Amniotic epithelial cell (primary cell): ENCODE data around the gene ZNF691.
A peak's percentile ranks its signal among the peaks of the same experiment; 100 is the strongest.
"Not testable (repeated sequence)": the region's sequence is repeated elsewhere in the genome, so short reads cannot be mapped to it uniquely, and the experiment has no call there.

ENCODE experiments used
- DNase-seq: peaks from one replicate; pipeline ENCODE4 v3.0.0-alpha.2; 2010; ENCODE audit warnings: low read depth

Gene ZNF691

DNA sequence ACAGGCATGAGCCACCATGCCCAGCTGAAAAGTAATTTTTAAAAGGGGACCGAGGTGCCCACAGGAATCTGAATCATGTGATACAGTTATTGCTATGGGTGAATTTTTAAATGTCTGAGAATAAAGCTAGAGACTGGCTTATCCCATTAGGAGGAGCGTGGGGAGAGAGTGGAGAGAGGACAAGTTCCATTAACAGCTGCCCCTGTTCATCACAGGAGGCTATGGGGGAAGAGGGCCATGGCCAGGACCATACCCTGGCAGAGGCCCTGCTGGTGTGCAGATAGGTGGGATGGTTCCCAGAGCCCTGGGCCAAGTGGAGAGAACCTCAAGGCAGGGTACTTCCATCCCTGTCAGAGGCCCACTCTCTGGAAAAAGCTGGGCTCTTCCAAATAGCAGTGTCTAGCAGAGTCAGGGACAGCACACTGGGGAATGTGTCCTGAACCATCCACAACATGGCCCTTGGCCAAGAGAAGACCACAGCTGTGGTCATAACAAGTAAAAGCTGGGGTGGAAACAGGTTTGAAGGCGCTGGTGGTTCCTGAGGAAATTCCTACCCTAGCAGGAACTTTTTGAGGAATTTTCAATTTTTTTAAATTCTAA lies 13.7 kb upstream of the ZNF691 start:
- DNase-seq = no peak

DNA sequence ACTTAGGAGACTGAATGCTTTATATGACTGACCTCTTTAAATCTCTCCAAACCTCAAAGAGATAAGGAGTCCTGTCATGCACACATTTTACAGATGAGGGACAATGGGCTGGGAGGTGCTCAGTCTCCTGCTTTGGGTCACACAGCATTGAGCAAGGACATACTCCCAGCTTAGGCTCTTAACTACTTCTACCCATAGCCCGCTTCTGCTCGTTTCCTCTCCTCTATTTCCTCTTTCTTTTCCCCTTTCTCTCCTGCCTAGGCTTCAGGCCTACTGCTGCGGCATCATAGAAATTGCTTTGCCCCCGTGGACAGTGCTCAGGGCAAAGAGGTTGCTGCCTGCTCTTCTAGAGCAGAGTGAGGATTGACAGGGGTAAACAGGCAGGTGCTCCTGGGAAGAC lies 12.4 kb upstream of the ZNF691 start:
- no peak for DNase-seq

DNA sequence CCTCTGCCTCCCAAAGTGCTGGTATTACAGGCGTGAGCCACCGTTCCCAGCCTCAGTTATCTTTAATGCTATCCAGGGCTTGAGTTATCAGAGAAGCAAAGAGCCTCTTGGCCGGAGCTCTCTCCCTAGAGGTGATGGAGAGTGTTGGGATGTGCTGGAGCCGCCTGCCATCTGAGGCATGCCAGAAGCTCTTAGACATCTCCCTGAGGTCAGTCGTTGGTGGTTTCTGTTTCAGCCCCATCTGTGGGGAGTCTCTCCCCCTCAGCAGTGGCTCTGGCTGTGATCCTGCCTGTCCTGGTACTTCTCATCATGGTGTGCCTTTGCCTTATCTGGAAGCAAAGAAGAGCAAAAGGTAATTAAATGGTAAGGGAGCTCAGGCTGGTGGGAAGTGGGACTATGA lies 11.6 kb upstream of the ZNF691 start:
- no peak for DNase-seq

DNA sequence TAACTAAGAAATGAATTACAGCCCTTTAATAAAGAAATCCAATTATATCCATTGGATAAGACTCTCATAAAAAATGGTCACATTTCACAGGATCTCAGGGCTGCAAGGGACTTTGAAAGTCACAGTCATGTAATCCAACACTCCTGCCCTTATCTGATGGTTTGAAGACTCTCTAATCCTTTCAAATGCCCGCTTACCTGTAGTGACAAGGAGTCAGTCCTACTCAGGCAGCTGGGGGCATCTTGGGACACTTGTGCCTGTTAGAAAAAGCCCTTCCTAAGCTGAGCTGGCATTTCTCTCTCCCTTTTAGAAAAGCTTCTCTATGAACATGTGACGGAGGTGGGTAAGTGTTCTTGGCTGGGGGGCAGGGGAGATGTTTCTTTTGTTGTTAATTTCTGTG lies 11.0 kb upstream of the ZNF691 start:
- DNase-seq = no peak

DNA sequence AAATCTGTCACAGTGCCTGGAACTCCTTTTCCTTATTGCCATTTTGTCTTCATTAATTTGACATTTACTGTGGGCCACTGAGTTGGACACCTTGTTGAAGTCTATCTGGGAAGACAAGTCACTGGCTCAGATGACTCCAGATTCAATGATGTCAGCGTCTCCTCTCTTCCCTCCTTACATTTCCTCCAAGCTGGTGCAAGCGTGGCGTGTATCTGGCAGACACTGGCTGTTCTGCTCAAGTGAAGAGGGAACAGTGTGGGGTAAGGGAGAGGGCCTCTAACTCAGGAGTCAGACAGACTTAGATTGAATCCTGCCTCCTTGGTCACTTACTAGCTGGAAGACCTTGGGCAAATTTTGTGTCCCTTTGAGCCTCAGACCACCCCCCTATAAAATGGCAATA lies 8.7 kb upstream of the ZNF691 start:
- DNase-seq = no peak

DNA sequence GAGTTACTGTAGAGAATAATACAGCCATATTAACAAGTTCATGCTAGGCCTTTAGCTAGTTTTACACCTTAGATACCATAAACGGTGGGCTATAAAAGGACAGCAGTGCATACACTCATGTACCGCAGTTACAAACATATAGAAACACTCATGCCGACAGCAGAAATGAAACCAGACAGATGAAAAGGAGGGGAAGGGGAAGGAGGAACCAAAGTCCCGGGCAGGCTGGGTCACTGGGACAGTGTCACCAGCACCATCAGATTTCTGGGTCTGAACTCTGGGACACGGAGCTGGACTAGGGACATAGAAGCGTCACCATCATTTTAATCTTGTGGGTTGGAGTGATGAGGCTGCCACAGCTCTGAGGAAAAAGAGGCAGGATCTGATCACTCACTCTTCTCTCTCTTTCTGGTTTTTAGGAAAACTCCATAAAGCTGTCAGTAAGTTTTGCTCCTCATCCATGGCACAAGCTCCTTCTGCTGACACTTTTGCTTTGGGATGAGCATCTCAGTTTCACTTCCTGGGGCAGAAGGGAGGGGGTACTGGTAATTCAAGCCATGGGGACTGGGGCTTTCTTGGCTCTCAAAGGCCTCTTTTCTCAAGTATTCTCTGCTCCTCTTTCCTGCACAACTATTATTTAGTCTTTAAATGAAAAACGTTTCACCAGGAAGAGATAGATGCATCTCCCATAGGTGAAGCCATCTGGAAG lies 7.8 kb upstream of the ZNF691 start:
- no peak for DNase-seq

DNA sequence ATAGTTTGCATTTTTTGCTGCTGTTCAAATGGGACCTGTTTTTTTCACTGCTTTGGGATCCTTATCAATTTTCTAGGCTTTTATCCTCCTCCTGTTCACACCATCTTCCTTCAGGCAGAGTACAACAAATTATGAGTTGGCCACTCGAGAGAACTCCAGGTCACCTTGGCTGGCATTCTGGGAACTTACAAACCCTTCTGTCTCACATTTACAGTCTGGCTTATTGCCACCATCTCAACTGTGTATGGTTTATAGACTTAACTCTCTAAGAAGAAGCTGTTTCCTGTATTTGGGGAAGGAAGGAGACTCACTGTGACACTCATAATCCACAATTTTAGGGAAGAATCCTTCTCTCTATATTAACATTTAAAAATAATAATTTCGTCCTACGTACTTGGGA lies 5.4 kb upstream of the ZNF691 start:
- no peak for DNase-seq

DNA sequence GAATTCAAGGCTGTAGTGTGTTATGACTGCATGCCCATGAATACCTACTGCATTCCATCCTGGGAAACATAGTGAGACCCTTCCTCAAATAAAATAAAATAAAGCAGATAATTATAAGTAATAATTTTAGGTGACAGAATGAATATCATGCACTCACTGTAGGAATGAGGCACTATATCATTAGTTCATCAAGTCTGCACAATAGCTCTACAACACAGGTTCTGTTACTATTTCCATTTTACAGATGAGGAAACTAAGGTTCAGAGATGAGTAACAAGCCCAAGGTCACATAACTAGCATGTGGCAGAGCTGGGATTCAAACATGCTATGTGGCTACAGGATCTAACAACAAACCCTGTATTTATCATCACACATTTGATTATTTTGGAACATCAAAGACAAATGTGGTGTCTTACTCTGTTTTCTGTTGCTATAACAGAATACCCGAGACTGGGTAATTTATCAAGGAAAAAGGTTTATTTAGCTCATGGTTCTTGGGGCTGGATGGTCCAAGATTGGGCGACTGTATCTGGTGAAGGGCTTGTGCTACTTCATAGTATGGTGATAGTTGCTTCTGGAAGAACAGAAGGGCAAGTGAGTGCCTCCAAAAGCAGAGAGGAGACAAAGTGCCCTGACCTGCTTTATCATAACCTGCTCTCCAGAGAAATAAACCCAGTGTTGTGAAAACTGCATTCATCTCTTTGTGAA lies 4.8 kb upstream of the ZNF691 start:
- no peak for DNase-seq

DNA sequence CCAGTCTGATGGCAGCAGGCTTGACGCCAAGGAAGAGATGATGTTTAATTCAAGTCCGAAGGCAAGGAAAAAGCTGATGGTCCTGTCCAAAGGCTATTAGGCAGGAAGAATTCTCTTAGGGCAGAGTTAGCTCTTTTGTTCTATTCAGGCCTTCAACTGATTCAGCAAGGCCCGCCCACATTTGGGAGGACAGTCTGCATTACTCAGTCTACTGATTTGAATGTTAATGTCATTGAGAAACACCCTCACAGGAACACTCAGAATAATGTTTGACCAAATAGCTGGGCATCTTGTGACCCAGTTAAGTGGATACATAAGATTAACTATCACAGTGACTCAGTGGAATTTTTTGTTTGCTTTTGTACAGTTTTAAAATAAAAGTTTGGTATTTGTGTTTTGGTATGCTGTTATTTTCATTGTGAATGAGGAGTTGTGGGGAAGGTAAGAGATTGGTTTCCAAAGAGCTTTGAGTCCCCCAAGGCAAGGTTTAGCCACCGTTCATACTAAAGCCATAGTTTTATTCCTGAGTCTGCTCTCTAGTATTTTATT lies 1.7 kb upstream of the ZNF691 start:
- peak; percentile 62 for DNase-seq

DNA sequence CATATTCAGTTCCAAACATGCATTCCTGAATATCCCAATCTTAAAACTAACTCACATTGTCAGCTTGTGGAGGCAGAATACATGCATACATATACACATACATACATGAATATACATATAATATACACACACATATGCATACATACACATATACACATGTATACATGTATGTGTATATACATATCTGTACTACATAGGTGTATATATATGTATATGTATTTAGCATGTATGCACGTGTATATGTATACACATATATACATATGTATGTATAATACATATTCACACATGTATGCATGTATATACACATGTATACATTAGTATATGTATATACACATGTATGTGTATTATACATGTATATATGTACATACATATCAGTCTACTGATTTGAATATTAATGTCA lies 1.2 kb upstream of the ZNF691 start:
- no peak for DNase-seq

DNA sequence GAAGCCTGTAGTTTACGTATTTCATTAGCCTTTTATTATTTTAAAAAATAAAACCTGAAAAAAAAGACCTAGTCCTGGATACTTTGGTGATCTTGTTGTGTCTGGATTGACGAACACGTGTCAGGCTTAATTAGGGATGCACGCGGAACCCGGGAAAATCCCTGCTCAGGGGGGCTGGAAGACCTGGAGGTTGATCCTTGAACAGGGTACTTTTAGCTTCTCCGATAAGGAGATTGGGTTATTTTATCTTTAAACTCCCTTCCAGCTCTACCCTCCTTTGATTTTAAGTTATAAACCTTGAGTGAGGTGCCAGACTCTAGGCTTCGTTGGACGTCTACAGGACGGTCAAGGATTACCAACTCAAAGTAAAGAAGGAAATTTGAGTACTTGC lies 552 bp upstream of the ZNF691 start:
- DNase-seq = no peak

DNA sequence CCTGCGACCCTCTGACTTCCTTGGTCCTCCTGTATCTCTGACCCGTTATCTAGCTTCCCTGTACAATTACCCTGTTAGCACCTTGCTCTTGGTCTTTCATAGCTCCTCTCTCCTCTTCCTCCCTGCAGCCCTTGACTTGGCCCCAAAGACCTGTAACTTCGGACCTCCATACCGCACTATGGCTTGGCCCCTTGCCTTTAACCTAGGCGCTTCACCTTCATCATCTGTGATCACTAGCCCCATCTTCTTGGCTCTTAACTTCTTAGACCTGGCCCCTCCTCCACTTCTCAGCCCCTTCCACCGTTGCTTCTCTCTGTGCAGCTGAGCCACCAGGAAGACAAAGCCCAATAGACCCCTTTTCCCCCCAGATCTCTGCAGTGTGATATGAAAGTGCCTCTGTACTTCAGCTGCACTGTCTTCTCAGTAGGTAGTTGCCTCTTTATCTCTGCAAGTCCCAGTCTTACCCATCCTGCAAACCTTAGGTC lies 740 bp downstream of the ZNF691 start:
- no peak for DNase-seq

DNA sequence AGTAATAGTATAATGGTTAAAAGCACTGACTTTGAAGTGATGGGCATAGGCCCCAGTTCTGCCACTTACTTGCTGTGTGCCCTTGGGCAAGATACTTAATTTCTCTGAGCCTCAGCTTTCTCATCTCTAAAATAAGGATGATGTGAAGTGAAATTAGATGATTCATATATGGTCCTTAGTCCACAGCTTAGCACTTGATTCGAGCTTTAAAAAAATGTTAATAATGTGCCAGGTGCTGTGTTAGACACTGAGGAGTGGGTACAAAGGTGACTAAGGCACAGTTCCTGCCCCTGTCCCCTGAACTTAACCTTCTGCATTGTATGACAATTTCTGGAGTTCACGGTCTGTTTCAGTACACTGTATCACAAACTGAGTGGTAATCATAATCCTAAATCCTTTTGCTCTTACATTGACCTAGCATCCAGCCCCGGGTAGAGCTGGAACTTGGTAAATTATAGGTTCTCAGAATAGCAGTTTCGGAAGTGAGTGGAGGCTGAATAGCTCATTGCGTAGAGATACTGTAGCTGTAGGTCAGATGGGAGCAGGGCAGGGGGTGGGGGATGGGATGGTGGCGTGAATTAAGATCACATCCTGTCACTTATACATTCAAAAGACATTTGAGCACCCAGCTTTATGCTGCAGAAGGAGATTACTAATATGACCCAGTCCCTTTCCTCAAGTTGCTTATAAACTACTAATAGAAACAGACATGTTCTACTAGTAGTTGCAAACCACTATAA lies 1.5 kb downstream of the ZNF691 start:
- no peak for DNase-seq

DNA sequence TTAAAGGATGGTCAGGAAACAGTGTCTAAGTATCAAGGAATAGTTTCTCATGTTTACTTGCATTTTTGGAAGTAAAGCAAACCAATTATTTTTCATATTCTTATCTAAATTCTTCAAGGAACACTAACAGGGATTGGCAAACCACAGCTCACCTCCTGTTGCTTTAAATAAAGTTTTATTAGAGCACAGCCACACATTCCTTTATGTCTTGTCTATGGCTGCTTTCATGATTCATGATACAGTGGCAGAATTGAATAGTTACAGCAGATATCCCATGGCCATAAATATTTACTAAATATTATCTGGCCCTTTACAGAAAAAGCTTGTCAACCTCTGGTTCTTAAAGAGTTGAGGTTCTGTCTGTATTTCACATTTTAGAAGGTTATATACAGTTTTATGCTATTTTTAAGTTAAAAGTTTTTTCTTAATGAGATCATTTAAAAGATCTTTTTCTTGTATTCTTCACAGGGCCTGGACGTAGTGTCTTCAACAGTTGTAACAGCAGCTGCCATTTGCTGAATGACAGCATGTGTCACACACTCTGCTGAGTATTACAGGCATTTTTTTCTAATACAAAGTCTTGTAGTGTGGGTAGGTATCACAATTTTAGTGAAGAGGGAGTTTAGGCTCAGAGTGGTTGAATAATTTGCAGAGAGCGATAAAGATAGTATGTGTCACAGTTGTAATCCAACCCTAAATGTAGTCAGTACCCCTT lies 2.6 kb downstream of the ZNF691 start:
- DNase-seq = no peak

DNA sequence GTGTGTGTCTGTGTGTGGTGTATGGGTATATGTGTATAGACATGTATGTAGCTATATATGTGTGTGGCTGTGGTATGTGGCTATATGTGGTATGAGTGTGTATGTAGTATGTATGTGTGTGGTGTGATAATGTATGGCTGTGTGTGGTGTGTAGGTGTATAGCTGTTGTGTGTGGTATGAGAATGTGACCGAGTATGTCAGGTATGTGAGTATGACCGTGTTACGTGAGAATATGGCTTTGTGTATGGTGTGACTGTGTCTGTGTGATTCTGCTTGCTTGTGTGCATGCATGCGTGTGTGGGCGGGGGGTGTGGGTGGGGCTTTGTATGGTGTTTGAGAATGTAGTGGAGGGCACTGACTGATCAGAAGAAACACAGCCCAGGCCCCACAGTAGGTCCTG lies 3.5 kb downstream of the ZNF691 start:
- DNase-seq = no peak

DNA sequence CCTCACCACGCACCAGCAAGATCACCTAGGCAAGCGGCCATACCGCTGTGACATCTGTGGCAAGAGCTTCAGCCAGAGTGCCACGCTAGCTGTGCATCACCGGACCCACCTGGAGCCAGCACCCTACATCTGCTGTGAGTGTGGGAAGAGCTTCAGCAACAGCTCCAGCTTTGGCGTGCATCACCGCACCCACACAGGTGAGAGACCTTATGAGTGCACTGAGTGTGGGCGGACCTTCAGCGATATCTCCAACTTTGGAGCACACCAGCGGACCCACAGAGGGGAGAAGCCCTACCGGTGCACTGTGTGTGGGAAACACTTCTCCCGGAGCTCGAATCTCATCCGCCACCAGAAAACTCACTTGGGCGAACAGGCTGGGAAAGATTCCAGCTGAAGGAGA lies 5.0 kb downstream of the ZNF691 start:
- DNase-seq = no peak

DNA sequence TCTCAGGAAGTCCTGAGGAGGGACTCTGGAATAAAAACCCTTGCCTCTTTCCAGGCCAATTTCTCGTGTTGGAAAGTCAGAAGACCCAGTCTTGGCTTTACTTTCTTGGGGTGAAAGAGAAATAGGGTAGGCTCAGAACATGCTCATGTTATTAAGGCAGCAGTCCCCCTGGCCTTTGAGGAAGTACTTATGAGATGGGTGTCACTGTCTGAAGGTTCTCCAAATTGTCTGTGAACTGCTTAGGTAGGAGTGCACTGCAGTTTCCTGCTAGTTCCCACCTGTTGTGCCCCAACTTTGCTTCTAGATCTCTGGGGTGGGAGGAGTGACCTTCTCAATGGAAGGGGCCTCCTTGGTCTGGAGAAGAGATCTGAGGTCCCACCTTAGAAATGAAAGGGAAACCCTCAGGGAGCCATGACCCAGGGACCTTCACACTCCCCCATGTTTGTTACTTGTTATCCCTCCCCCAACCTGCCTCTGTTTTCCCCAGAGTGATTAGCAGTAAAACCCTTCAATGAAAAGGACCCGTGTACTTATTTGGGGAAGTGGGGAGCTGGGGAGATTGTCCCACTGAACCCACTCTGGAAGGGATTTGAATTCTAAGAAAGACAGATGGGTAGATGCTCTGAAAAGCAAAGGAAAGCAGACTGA lies 5.7 kb downstream of the ZNF691 start:
- no peak for DNase-seq

DNA sequence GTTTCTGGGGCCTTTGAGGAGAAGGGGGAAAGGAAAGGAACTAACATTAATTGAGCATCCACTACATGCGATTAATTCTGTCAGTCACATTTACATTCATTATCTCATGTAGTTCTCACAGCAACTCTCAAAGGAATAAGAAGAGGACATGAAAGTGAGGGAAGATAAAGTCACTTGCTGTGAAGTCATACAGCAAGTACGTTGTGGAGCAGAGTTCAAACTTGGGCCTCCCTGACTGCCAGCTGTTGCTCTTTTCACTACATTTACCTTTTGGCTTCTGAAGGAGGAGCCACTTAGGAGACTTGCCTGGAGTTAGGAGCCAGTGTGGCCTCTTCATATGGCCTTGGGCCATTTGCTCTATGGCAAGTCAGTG lies 6.2 kb downstream of the ZNF691 start:
- DNase-seq = no peak

DNA sequence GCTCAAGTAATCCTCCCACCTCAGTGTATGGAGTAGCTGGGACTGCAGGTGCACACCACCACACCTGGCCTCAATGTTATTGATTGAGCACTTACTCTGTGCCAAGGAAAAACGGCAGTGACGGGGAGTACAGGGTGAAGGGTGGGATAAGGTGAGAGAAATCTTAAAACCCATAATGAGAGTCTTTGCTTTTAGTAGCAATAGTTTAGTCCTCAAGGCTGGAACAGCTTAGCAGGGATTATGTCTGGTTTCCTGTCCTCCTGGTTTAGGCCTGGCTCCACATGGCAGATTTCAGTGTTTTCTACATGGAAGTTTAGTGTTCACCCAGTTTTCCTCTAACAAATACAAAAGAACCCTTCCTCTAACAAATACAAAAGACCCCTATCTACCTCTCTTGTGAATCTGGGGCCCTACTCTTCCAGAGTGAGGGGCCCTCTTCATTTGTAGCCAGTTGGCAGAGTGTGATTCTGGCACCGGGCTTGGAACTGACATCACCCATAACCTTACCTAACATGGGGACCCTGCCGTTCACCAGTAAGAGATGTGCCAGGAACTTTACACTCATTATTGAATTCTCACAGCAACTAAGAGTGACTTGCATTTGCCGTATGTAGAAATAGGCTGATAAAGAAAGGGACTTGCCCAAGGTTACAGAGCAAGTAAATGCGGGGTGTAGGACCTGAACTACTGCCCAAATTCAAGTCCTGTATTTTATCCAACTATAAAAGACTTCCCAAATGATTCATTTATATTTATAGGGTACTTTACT lies 6.9 kb downstream of the ZNF691 start:
- no peak for DNase-seq

DNA sequence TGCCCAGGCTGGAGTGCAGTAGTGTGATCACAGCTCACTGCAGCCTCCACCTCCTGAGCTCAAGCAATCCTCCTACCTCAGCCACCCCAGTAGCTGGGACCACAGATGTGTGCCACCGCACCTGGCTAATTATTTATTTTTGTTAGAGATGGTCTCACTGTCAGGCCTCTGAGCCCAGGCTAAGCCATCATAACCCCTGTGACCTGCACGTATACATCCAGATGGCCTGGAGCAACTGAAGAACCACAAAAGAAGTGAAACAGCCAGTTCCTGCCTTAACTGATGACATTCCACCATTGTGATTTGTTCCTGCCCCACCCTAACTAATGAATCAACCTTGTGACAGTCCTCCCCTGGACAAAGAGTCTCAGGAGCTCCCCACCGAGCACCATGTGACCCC lies 10.1 kb downstream of the ZNF691 start:
- not testable (repeated sequence) for DNase-seq

DNA sequence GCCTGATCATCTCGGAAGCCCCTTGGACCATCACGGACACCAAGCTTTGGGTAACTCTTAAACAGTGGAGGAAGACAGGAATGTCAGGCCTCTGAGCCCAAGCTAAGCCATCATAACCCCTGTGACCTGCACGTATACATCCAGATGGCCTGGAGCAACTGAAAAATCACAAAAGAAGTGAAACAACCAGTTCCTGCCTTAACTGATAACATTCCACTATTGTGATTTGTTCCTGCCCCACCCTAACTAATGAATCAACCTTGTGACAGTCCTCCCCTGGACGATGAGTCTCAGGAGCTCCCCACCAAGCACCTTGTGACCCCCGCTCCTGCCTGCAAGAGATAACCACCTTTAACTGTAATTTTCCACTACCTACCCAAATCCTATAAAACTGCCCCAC lies 13.0 kb downstream of the ZNF691 start:
- not testable (repeated sequence) for DNase-seq
